ENCODE data around the gene FBXW11.

FBXW11 gene

GRCh38 chr5:171852255-171852681 lies 154.2 kb downstream of the FBXW11 start:
- TF ChIP-seq REST (IDR thresholded peaks at IDR 0.05; ENCODE audit: insufficient replicate concordance, low read depth): no peak
- H3K27me3 ChIP-seq (ENCODE audit: insufficient read depth, poor library complexity, severe bottlenecking): no peaks in the 10 kb centered on the region
- H3K4me3 ChIP-seq (replicated peaks; ENCODE audit: insufficient read depth, low read length): no peak overlapping the region
- peak; percentile 56 to 63 for DNase-seq (ENCODE audit: low read depth in 1 of 2, low spot score in 1 of 2)
- peak overlapping the region; percentile 44; the same call in 1 of the 2 replicates for H3K27ac ChIP-seq (replicated peaks)

- TF ChIP-seq SPI1 (IDR thresholded peaks at IDR 0.05; ENCODE audit: borderline replicate concordance, low read depth): no peak
- TF ChIP-seq REST (IDR thresholded peaks at IDR 0.05; ENCODE audit: insufficient replicate concordance, low read depth): no peak
- no peak for TF ChIP-seq GABPA (IDR thresholded peaks at IDR 0.05; ENCODE audit: low read depth)
- no peak for TF ChIP-seq CTCF (IDR thresholded peaks at IDR 0.05; ENCODE audit: insufficient read depth, low read length)
- no peaks in the 10 kb centered on the region for H3K27me3 ChIP-seq (ENCODE audit: insufficient read depth, poor library complexity, severe bottlenecking)
- no peak overlapping the region for H3K4me3 ChIP-seq (replicated peaks; ENCODE audit: insufficient read depth, low read length)
Observed at GRCh38 chr5:171851251-171851650, 155.2 kb downstream of the FBXW11 start.

GRCh38 chr5:171850324-171850947 lies 156.0 kb downstream of the FBXW11 start:
- H3K4me3 ChIP-seq (replicated peaks; ENCODE audit: insufficient read depth, low read length): no peak overlapping the region
- H3K27me3 ChIP-seq (ENCODE audit: insufficient read depth, poor library complexity, severe bottlenecking): no peaks in the 10 kb centered on the region
- peak in 1 of 2 experiments; percentile 58 for DNase-seq (ENCODE audit: low read depth in 1 of 2, low spot score in 1 of 2)
- H3K27ac ChIP-seq (replicated peaks): no peak overlapping the region
- no peak for TF ChIP-seq SPI1 (IDR thresholded peaks at IDR 0.05; ENCODE audit: borderline replicate concordance, low read depth)
- peak; percentile 7 for TF ChIP-seq CTCF (IDR thresholded peaks at IDR 0.05; ENCODE audit: insufficient read depth, low read length)

More at GRCh38 chr5:171851251-171851650, 155.2 kb downstream of the FBXW11 start:
- DNase-seq (ENCODE audit: low read depth in 1 of 2, low spot score in 1 of 2): no peak
- no peak overlapping the region for H3K27ac ChIP-seq (replicated peaks)

- no peak overlapping the region for H3K27ac ChIP-seq (replicated peaks)
- H3K4me3 ChIP-seq (replicated peaks; ENCODE audit: insufficient read depth, low read length): no peak overlapping the region
- DNase-seq (ENCODE audit: low read depth in 1 of 2, low spot score in 1 of 2): no peak
- no peaks in the 10 kb centered on the region for H3K27me3 ChIP-seq (ENCODE audit: insufficient read depth, poor library complexity, severe bottlenecking)
- TF ChIP-seq REST (IDR thresholded peaks at IDR 0.05; ENCODE audit: insufficient replicate concordance, low read depth) (no peak), CTCF (IDR thresholded peaks at IDR 0.05; ENCODE audit: insufficient read depth, low read length) (no peak), POLR2AphosphoS5 (IDR thresholded peaks at IDR 0.05; ENCODE audit: low read depth) (no peak), GABPA (IDR thresholded peaks at IDR 0.05; ENCODE audit: low read depth) (no peak), SPI1 (IDR thresholded peaks at IDR 0.05; ENCODE audit: borderline replicate concordance, low read depth) (no peak)
Observed at GRCh38 chr5:171849585-171850323, 156.7 kb downstream of the FBXW11 start.
